Lower leg skin (tissue), 4 donors: ENCODE data around the gene CREB3L4. TPM values are rescaled to one million over a fixed set of nuclear protein-coding genes. Genes with fewer than 3 reads are reported as not detected.
"Not testable (repeated sequence)": the region's sequence is repeated elsewhere in the genome, so short reads cannot be mapped to it uniquely, and the experiment has no call there.

Experiments
- DNase-seq, 2 donors: peaks; one replicate each; pipeline ENCODE4 v3.0.0-alpha.2; 2019; ENCODE audit warnings: low spot score in 2 of 2
- H3K4me3 ChIP-seq: fragments of 200-600 bp; sonication (generic); 2 replicates; pipeline ENCODE4 v1.5.1; 2017; ENCODE audit warnings: mild to moderate bottlenecking, low read depth; ENCODE audit not compliant: poor library complexity, severe bottlenecking
- POLR2A ChIP-seq, 2 donors: fragments of 450-650 bp; IDR thresholded peaks; one replicate each; pipeline ENCODE4 v1.6.1; 2016 to 2017; ENCODE audit warnings: antibody characterized with exemption in 2 of 2, mild to moderate bottlenecking in 1 of 2, moderate library complexity in 1 of 2
- WGBS, 2 donors: methylation state at CpG; one replicate each; pipeline ENCODE4 v1.1.5; 2018; 5-methylcytosine and 5-hydroxymethylcytosine counted together
- intact Hi-C: fragments of 100-400 bp; cut with DNase I; formaldehyde crosslinking; loops from one replicate; pipeline ENCODE4 v1.15.0; 2023; ENCODE audit warnings: low total_unique reads
- microRNA-seq, 2 donors: library from miRNA; unstranded; fragments of <30 nt; microRNA quantifications; one replicate each; pipeline ENCODE4, GENCODE V29; 2016; ENCODE audit warnings: borderline replicate concordance in 2 of 2, borderline number of aligned reads in 1 of 2
- total RNA-seq, 4 donors: library from RNA; depleted of rRNA; stranded (reverse); fragments of >200 nt; gene quantifications; one replicate each; pipeline ENCODE4 v1.1.0, GENCODE V29; 2016
- TF ChIP-seq, protein P1 (sequence below), 3 donors: fragments of 450-650 bp; IDR thresholded peaks; one replicate each; pipeline ENCODE4 v1.5.1; 2016; ENCODE audit warnings: antibody characterized with exemption in 3 of 3, mild to moderate bottlenecking in 3 of 3, moderate library complexity in 2 of 3

CREB3L4 gene
- total RNA-seq, 4 donors from 2014 or later: 18.7 to 25.5 (median 22.9) TPM

DNA sequence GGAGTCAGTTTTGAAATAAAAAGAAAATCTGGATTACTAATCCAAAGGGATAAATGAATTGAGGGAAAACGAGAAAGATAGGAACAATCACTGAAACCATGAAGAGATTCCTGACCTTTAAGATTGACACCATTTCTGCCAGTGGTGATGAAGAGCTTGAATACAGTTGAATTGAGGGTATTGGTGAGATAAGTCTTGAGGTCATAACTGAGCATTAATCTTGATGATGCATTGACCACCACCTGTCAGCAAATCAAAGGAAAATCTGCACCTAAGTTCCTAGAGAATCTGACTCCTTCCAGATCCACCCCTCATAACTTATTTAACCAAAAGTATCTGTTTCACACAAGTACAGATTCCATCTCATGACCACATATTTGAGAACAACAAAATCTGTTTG, 44.4 kb downstream of the CREB3L4 start:
- DNase-seq: no peak
- intact Hi-C loops: no loop called here
- H3K4me3 ChIP-seq: no peak overlapping the region
- TF ChIP-seq POLR2A (IDR thresholded peaks at IDR 0.05): no peak
- TF ChIP-seq, protein P1, sequence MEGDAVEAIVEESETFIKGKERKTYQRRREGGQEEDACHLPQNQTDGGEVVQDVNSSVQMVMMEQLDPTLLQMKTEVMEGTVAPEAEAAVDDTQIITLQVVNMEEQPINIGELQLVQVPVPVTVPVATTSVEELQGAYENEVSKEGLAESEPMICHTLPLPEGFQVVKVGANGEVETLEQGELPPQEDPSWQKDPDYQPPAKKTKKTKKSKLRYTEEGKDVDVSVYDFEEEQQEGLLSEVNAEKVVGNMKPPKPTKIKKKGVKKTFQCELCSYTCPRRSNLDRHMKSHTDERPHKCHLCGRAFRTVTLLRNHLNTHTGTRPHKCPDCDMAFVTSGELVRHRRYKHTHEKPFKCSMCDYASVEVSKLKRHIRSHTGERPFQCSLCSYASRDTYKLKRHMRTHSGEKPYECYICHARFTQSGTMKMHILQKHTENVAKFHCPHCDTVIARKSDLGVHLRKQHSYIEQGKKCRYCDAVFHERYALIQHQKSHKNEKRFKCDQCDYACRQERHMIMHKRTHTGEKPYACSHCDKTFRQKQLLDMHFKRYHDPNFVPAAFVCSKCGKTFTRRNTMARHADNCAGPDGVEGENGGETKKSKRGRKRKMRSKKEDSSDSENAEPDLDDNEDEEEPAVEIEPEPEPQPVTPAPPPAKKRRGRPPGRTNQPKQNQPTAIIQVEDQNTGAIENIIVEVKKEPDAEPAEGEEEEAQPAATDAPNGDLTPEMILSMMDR (IDR thresholded peaks at IDR 0.05): no peak
- 88 to 89% methylated on average over 1 of the region's 1 CpG for WGBS, 2 donors

DNA sequence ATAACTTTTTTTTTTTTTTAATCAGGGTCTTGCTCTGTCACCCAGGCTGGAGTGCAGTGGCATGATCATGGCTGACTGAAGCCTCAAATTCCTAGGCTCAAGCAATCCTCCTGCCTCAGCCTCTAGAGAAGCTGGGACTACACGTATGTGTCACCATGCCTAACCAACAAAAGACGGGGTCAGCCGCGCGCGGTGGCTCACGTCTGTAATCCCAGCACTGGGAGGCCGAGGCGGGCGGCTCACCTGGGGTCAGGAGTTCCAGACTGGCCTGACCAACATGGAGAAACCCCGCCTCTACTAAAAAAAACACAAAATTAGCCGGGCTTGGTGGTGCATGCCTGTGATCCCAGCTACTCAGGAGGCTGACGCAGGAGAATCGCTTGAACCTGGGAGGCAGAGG, 44.8 kb downstream of the CREB3L4 start:
- DNase-seq, intact Hi-C loops, H3K4me3 ChIP-seq: not testable (repeated sequence)
- 93 to 95% methylated on average over 14 of the region's 14 CpGs for WGBS, 2 donors

DNA sequence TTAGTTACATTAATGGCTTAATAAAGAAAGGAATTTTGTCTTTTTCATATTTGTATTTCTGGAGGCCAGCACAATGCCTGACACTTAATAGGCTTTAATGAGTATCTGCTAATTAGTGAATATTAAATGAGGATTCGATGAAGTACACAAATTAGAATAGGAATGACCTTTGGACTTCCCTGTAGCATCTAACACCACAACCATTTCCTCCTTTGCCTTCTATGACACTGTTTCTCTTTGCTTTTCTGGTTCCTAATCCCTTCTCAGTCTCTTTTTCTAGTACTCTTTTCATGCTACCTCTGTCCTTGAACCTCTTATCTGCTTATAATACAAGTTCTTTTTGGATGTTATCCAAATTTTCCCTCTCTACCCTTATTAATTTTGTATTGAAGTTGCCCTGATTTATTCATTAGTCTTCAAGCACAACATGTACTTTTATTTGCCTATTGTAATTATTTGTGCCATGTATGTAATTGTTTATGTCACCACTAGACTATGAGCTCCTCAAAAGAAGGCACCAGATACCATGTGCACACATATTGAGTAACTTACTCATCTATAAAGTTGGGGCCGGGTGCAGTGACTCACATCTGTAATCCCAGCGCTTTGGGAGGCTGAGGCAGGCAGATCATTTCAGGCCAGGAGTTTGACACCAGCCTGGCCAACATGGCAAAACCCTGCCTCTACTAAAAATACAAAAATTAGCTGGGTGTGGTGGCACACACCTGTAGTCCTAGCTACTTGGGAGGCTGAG, 46.6 kb downstream of the CREB3L4 start:
- WGBS, 2 donors: 83% methylated on average over 3 of the region's 3 CpGs
- DNase-seq: no peak
- intact Hi-C loops: no loop called here
- H3K4me3 ChIP-seq: no peak overlapping the region
- TF ChIP-seq, protein P1 (IDR thresholded peaks at IDR 0.05): no peak
- no peak for TF ChIP-seq POLR2A (IDR thresholded peaks at IDR 0.05)

DNA sequence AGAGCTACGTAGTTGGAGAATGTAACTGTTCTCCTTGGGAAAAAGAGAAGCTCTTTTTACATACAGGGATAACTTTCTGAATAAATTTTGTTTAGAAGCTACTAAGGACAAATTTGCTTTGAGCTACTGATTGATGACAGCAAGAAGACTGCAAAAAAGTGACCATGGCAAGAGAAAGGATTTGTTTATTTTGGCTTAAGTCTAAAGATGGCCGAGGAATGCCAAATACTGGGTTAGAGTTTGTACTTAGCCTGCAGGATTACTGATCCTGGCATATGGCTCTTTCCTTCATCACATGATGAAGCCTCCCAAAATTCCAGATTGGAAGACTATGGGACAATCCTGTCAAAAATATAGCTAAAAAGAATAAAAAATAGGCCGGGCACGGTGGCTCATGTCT, 51.6 kb downstream of the CREB3L4 start:
- no peak for TF ChIP-seq POLR2A (IDR thresholded peaks at IDR 0.05)
- TF ChIP-seq, protein P1 (IDR thresholded peaks at IDR 0.05): no peak
- H3K4me3 ChIP-seq: no peak overlapping the region
- WGBS, 2 donors: 79 to 86% methylated on average over 4 of the region's 4 CpGs
- intact Hi-C loops: no loop called here
- no peak for DNase-seq

DNA sequence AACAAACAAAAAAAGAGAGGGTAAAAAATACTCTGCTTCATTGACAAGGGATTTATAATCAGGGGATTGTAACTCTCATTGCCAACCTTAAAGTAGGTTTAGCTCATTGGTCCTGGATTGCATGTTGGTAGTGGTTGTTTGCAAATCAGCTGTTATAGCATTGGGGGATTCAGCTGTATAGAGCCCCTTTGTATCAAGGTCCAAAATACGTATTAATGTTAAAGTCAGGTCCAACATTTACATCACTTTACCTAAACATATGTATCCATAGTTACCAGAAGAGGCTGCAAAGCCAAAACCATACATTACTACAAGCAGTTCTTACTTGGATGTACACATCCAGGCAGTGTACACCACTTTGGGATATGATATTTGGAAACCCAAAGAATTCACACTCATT, 52.2 kb downstream of the CREB3L4 start:
- WGBS, 2 donors: 76 to 88% methylated on average over 1 of the region's 1 CpG
- TF ChIP-seq POLR2A (IDR thresholded peaks at IDR 0.05): no peak
- TF ChIP-seq, protein P1 (IDR thresholded peaks at IDR 0.05): no peak
- H3K4me3 ChIP-seq: no peak overlapping the region
- DNase-seq: peak in 1 of 2 donors; percentile 1
- intact Hi-C loops: no loop called here

Small RNA genes lying within 50 kb of the gene (microRNA-seq; reads per million reads assigned to microRNA genes)
- gene MIR6737: 0 reads per million in 2 donors

Other genes with a start within 250 kb of the CREB3L4 start
- 10 to 100 TPM; 28.0 to 31.5 (median 29.6) TPM for gene INTS3, start 239.9 kb upstream of the CREB3L4 start, total RNA-seq
- 10 to 100 TPM; 21.6 to 70.3 (median 45.3) TPM for gene SLC27A3, start 192.5 kb upstream of the CREB3L4 start, total RNA-seq
- 10 to 100 TPM; 24.1 to 49.3 (median 29.3) TPM for gene GATAD2B, start 44.9 kb upstream of the CREB3L4 start, total RNA-seq
- 10 to 100 TPM; 18.4 to 31.1 (median 20.5) TPM for gene DENND4B, start 21.2 kb upstream of the CREB3L4 start, total RNA-seq
- 10 to 100 TPM; 14.3 to 28.1 (median 21.1) TPM for gene CRTC2, start 9.3 kb upstream of the CREB3L4 start, total RNA-seq
- gene SLC39A1, start 4.4 kb upstream of the CREB3L4 start, total RNA-seq: 100 to 1,000 TPM in 2 of 4 donors, 10 to 100 TPM in 2; 88.6 to 105 (median 98.8) TPM
- gene JTB, start 9.8 kb downstream of the CREB3L4 start, total RNA-seq: 100 to 1,000 TPM; 179 to 218 (median 201) TPM
- gene RAB13, start 18.4 kb downstream of the CREB3L4 start, total RNA-seq: 10 to 100 TPM; 15.6 to 29.4 (median 25.4) TPM
- 1,000 to 10,000 TPM; 2,137 to 3,917 (median 3,283) TPM for gene RPS27, start 22.9 kb downstream of the CREB3L4 start, total RNA-seq
- gene NUP210L, start 187.2 kb downstream of the CREB3L4 start, total RNA-seq: under 1 TPM in 1 of 4 donors, not detected in 3; 0.23 TPM
- gene TPM3, start 224.2 kb downstream of the CREB3L4 start, total RNA-seq: 100 to 1,000 TPM; 119 to 226 (median 181) TPM
- not detected for gene CFAP141, start 238.4 kb downstream of the CREB3L4 start, total RNA-seq